GM10248 (cell line): ENCODE measurements around the gene SVOPL.
"Not testable (repeated sequence)": the region's sequence is repeated elsewhere in the genome, so short reads cannot be mapped to it uniquely, and the experiment has no call there.

Source experiments
- CTCF ChIA-PET: fragments of 300-600 bp; sonication (Branson Sonifier 250); formaldehyde crosslinking; extraction: SDS; loops from one replicate; lab custom pipeline; 2021; ENCODE audit warnings: antibody characterized with exemption; lab: Yijun Ruan, JAX
- POLR2A ChIA-PET: fragments of 350-650 bp; sonication (Branson Sonifier 250); formaldehyde crosslinking; extraction: SDS; loops from one replicate; lab custom pipeline; 2020; ENCODE audit warnings: antibody characterized with exemption; lab: Yijun Ruan, JAX
- DNase-seq: peaks from one replicate; pipeline ENCODE4 v3.0.0; 2012; ENCODE audit errors: extremely low spot score
- TF ChIP-seq, protein P1 (sequence below): IDR thresholded peaks from 2 replicates; pipeline ENCODE4 v1.5.1; 2012; ENCODE audit warnings: mild to moderate bottlenecking, low read depth; ENCODE audit errors: extremely low read depth, missing control alignments, control extremely low read depth

The SVOPL gene

GRCh38 chr7:138741453-138741735, 40.2 kb upstream of the SVOPL start:
- no peak for DNase-seq
- ChIA-PET POLR2A (no interaction called here), CTCF (interaction anchor here (1.9 kb wide), 1 partner anchor 580 kb away, joined by 11 read pairs; no protein-coding TSS in a partner anchor)
- TF ChIP-seq, protein P1, sequence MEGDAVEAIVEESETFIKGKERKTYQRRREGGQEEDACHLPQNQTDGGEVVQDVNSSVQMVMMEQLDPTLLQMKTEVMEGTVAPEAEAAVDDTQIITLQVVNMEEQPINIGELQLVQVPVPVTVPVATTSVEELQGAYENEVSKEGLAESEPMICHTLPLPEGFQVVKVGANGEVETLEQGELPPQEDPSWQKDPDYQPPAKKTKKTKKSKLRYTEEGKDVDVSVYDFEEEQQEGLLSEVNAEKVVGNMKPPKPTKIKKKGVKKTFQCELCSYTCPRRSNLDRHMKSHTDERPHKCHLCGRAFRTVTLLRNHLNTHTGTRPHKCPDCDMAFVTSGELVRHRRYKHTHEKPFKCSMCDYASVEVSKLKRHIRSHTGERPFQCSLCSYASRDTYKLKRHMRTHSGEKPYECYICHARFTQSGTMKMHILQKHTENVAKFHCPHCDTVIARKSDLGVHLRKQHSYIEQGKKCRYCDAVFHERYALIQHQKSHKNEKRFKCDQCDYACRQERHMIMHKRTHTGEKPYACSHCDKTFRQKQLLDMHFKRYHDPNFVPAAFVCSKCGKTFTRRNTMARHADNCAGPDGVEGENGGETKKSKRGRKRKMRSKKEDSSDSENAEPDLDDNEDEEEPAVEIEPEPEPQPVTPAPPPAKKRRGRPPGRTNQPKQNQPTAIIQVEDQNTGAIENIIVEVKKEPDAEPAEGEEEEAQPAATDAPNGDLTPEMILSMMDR, result no peak

- ChIA-PET CTCF (interaction anchor here (1.2 to 2.7 kb wide), 7 partner anchors 11 to 836 kb away, joined by 3 to 11 read pairs (median 10); no protein-coding TSS in a partner anchor), POLR2A (no interaction called here)
- no peak for DNase-seq
- TF ChIP-seq, protein P1, result no peak
Observed at GRCh38 chr7:138739859-138740258, 38.7 kb upstream of the SVOPL start.

DNA sequence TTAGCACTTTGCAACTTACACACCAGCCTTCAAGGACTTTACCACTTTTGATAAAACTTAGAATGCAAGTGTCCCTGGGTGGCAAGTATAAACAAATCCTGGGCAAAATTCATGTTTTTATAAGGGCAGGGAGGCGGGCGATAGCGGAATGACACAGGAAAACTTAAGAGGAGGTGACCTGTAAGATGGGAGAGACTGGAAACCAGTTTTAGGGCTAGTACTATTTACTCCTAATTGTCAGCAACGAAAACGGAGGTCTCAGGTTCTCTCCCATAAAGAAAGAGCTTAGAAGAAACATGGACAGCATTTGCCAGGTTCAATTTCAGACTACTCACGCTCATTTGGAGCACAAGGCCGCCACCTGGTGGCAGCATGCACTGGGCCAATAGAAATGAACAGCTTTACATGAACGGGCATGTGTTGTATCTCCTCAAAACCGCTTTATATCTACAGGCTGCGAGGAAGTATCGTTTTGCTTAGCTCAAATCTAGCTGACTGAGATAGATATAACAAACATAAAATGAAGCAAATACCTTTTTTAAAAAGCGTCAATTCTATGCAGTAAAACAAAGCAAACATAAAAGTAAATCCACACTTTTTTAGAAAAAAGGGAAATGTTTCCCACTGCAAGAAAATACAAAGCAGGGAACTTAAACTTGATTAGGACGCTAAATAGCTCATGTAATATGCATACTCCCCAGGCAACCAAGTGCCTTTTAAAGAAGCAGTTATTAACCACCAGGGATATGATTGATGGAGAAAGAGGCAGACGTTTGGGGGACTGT, 37.6 kb upstream of the SVOPL start:
- ChIA-PET POLR2A (no interaction called here), CTCF (interaction anchor here (0.7 to 2.7 kb wide), 52 partner anchors 9 to 1131 kb away, joined by 3 to 71 read pairs (median 4); partner anchors contain the start of genes SVOPL and TRIM24)
- TF ChIP-seq, protein P1, result peak; percentile 91
- DNase-seq, result peak; percentile 76

- no peak for DNase-seq
- POLR2A ChIA-PET, result interaction anchor here (0.7 kb wide), 1 partner anchor 113 kb away, joined by 3 read pairs; no protein-coding TSS in a partner anchor
- CTCF ChIA-PET, result interaction anchor here (0.7 to 2.7 kb wide), 35 partner anchors 8 to 1082 kb away, joined by 3 to 71 read pairs (median 5); partner anchors contain the start of genes SVOPL and TRIM24
Observed at GRCh38 chr7:138738114-138738513, 37.0 kb upstream of the SVOPL start.

DNA sequence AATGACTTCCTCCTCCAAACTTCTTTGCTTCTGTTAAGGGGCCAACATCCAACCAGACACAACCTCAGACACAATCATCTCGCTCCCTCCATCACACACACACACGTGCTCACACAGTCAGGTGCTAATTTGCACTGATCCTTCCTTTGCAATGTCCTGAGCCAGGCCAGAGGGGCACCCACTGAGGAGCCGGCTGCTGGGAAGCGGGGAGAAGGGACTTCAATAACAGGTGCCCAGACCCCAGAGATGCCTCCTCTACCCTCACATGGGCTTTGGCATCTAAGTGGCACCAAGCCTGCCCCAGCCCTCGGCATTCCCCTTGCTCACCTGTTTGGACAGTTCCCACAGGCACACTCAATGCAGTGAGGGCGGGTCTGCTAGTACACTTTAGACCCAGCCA, 34.2 kb upstream of the SVOPL start:
- TF ChIP-seq, protein P1, result no peak
- POLR2A ChIA-PET, result no interaction called here
- no peak for DNase-seq
- CTCF ChIA-PET, result no interaction called here

More at GRCh38 chr7:138738114-138738513, 37.0 kb upstream of the SVOPL start:
- TF ChIP-seq, protein P1, result no peak

DNA sequence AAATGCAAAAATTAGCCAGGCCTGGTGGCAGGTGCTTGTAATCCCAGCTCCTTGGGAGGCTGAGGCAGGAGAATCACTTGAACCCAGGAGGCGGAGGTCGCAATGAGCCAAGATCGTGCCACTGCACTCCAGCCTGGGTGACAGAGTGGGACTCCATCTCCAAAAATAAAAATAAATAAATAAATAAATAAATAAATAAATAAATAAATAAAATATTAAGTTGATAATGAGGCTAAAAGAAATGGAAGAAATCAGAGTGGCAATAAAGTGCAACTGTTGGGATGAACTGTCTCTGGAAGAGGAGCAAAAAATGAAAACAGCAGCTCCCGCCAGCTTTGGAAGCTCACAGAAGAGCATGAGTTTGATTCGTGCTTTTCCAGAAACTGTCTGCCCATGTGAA, 30.6 kb upstream of the SVOPL start:
- POLR2A ChIA-PET, DNase-seq, CTCF ChIA-PET: not testable (repeated sequence)

DNA sequence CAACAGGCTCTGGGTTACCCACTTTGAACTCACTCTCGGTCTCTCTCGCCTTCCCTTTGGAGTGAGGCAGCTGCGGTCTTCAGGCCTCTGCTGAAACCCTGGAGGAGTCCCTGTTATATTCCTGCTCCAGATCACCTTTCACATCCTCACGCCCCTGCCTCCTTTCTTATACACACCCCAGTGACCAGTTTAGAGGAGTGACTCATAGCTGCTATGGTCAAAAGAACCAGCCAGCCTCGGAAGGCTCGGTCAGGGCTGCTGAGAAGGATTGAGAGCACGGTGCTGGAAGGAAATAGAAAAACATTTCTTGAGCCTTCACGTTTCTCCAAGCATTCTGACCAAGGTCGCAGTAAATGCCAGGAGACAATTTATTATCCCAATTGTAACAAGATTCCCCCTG, 28.3 kb upstream of the SVOPL start:
- ChIA-PET POLR2A (interaction anchor here (0.6 kb wide), 1 partner anchor 52 kb away, joined by 4 read pairs; no protein-coding TSS in a partner anchor), CTCF (interaction anchor here (1.7 kb wide), 1 partner anchor 9 kb away, joined by 5 read pairs; no protein-coding TSS in a partner anchor)
- TF ChIP-seq, protein P1, result no peak
- DNase-seq, result no peak
